Pancreas (tissue), 10 donors: ENCODE results near the gene ACBD4. TPM values are rescaled to one million over a fixed set of nuclear protein-coding genes. Genes with fewer than 3 reads are reported as not detected.
A peak's percentile ranks its signal among the peaks of the same experiment; 100 is the strongest.

ENCODE experiments used
- ATAC-seq, 4 donors: fragments of 200-7000 bp; cut with Tn5 transposase; one replicate each; pipeline versions ENCODE4 v1.8.0 to v1.9.1; 2020; ENCODE audit warnings: mild to moderate bottlenecking in 4 of 4, moderate library complexity in 4 of 4
- DNase-seq, 6 donors: peaks; one replicate each; pipeline ENCODE4 v3.0.0-alpha.2; 2020
- FAIRE-seq: peaks from 2 replicates; lab custom pipeline; 2012; peaks lifted over from hg19 to GRCh38; lab: Jason Lieb, UNC
- H3K27ac ChIP-seq, 4 donors: fragments of 200-600 bp; sonication (generic); 1 replicate in 3 of 4; 2 replicates in 1 of 4; pipeline versions ENCODE4 v1.5.0 to v1.8.0; 2020
- H3K27me3 ChIP-seq, 4 donors: fragments of 200-600 bp; one replicate each; pipeline ENCODE4 v1.8.0; 2021
- H3K36me3 ChIP-seq, 3 donors: fragments of 200-600 bp; sonication (generic) in 1 of 3; one replicate each; pipeline versions ENCODE4 v1.5.0 to v1.8.0; 2020 to 2021
- H3K4me1 ChIP-seq, 3 donors: fragments of 200-600 bp; one replicate each; pipeline ENCODE4 v1.8.0; 2021
- H3K4me3 ChIP-seq, 4 donors: fragments of 200-600 bp; sonication (generic) in 2 of 4; one replicate each; pipeline versions ENCODE4 v1.5.0 to v1.8.0; 2020 to 2021
- H3K9me3 ChIP-seq, 4 donors: fragments of 200-600 bp; one replicate each; pipeline ENCODE4 v1.8.0; 2021
- CTCF ChIP-seq, 4 donors: fragments of 200-600 bp; sonication (generic) in 3 of 4; IDR thresholded peaks; one replicate each; pipeline versions ENCODE4 v1.5.0 to v1.8.0; 2021; ENCODE audit warnings: antibody characterized with exemption in 4 of 4
- WGBS, 2 donors: extraction: QIAGEN DNeasy Blood & Tissue Kit; methylation state at CpG; one replicate each; pipeline ENCODE4 v1.1.7; 2013; 5-methylcytosine and 5-hydroxymethylcytosine counted together
- intact Hi-C, 3 donors: fragments of 100-400 bp; cut with DNase I; formaldehyde crosslinking; loops; one replicate each; pipeline versions ENCODE4 v1.11.1 to v1.14.2; 2022
- microRNA-seq, 2 donors: library from miRNA; unstranded; fragments of <30 nt; microRNA quantifications; one replicate each; pipeline versions ENCODE4 to v1.1.0, GENCODE V29; 2019 to 2020
- polyA plus RNA-seq, 2 donors: library from polyadenylated mRNA; stranded (reverse); fragments of 200-250 nt; gene quantifications; one replicate each; pipeline ENCODE4 v1.2.3, GENCODE V29; 2013
- total RNA-seq, 6 donors: library from RNA; stranded (reverse); fragmentation: NEBNext Ultra II Directional in 4 of 6; extraction: Animal tissue kit (Norgen Biotek cat#: 25700) in 4 of 6; gene quantifications; one replicate each; pipeline versions ENCODE4 v1.2.1 to v1.2.4, GENCODE V29; 2021 to 2023
- donor health status: healthy with polysubstance abuse.
- donor health status: DM: no; HTN: no; CAD: no; lungs with moderate emphysema.
- donor health status: DM: no; HTN: no; CAD: no.
- donor health status: control.
- donor health status: control.
- donor health status: Bipolar disorder and iron deficiency.
- donor health status: DM: yes; HTN: yes; CAD: no.
- donor health status: DM: no; HTN: no; CAD: no.
- donor health status: DM: no; HTN: no; CAD: no.
- donor health status: DM: yes; HTN: yes; CAD: no.

Gene ACBD4
- total and polyA plus RNA-seq, 8 donors, result 10.6 to 39.0 (median 13.8) TPM

- 66% methylated on average over 2 of the region's 2 CpGs for WGBS, 2 donors
- no peak for ATAC-seq
Measured at GRCh38 chr17:45189009-45189408, 53.5 kb downstream of the ACBD4 start.

GRCh38 chr17:45190503-45191255 lies 55.2 kb downstream of the ACBD4 start:
- no peaks in the 10 kb centered on the region for H3K36me3 ChIP-seq
- no peak overlapping the region for H3K4me3 ChIP-seq
- DNase-seq (no peak), FAIRE-seq (no peak), ATAC-seq (peak in 2 of 4 donors; percentile 30 to 42)
- H3K27me3 ChIP-seq, result no peaks in the 10 kb centered on the region
- intact Hi-C loops, result no loop called here
- no peaks in the 10 kb centered on the region for H3K9me3 ChIP-seq
- H3K4me1 ChIP-seq, result no peaks in the 10 kb centered on the region
- TF ChIP-seq CTCF (IDR thresholded peaks at IDR 0.05), result no peak
- H3K27ac ChIP-seq, result no peak overlapping the region
- 53 to 56% methylated on average over 11 of the region's 11 CpGs for WGBS, 2 donors

More at GRCh38 chr17:45189009-45189408, 53.5 kb downstream of the ACBD4 start:
- no peak overlapping the region for H3K27ac ChIP-seq
- no peak for FAIRE-seq
- intact Hi-C loops, result no loop called here
- H3K4me1 ChIP-seq, result no peaks in the 10 kb centered on the region
- H3K9me3 ChIP-seq, result no peaks in the 10 kb centered on the region
- no peaks in the 10 kb centered on the region for H3K27me3 ChIP-seq
- no peaks in the 10 kb centered on the region for H3K36me3 ChIP-seq
- H3K4me3 ChIP-seq, result no peak overlapping the region
- no peak for TF ChIP-seq CTCF (IDR thresholded peaks at IDR 0.05)
- DNase-seq, result no peak

Small RNA genes within 50 kb of the gene (microRNA-seq; reads per million reads assigned to microRNA genes)
- gene MIR6784, result 0 reads per million in 2 donors

Other genes with a start within 250 kb of the ACBD4 start
- 10 to 100 TPM; 26.3 to 42.7 (median 38.8) TPM for gene EFTUD2, start 236.2 kb upstream of the ACBD4 start, total RNA-seq
- 10 to 100 TPM; 18.8 to 25.8 TPM for gene EFTUD2, start 236.2 kb upstream of the ACBD4 start, polyA plus RNA-seq
- gene GFAP, start 220.2 kb upstream of the ACBD4 start, total RNA-seq, result 1 to 10 TPM in 2 of 6 donors, under 1 TPM in 4; 0.12 to 2.2 (median 0.43) TPM
- gene GFAP, start 220.2 kb upstream of the ACBD4 start, polyA plus RNA-seq, result 1 to 10 TPM; 1.1 to 2.2 TPM
- gene KIF18B, start 187.9 kb upstream of the ACBD4 start, total RNA-seq, result under 1 TPM in 5 of 6 donors, not detected in 1; 0.05 to 0.53 (median 0.22) TPM
- under 1 TPM; 0.05 to 0.11 TPM for gene KIF18B, start 187.9 kb upstream of the ACBD4 start, polyA plus RNA-seq
- gene C1QL1, start 167.4 kb upstream of the ACBD4 start, total RNA-seq, result 1 to 10 TPM in 5 of 6 donors, under 1 TPM in 1; 0.92 to 4.3 (median 2.7) TPM
- 10 to 100 TPM; 17.0 to 29.3 TPM for gene C1QL1, start 167.4 kb upstream of the ACBD4 start, polyA plus RNA-seq
- gene DCAKD, start 84.1 kb upstream of the ACBD4 start, total RNA-seq, result 10 to 100 TPM in 5 of 6 donors, 1 to 10 TPM in 1; 9.3 to 19.2 (median 12.1) TPM
- gene DCAKD, start 84.1 kb upstream of the ACBD4 start, polyA plus RNA-seq, result 10 to 100 TPM in 1 of 2 donors, 1 to 10 TPM in 1; 9.8 to 14.1 TPM
- gene NMT1, start 74.4 kb upstream of the ACBD4 start, total RNA-seq, result 10 to 100 TPM; 31.7 to 66.5 (median 43.6) TPM
- 10 to 100 TPM; 27.0 to 37.9 TPM for gene NMT1, start 74.4 kb upstream of the ACBD4 start, polyA plus RNA-seq
- 1 to 10 TPM; 4.6 to 9.9 (median 8.0) TPM for gene PLCD3, start 3.2 kb upstream of the ACBD4 start, total RNA-seq
- 10 to 100 TPM in 1 of 2 donors, 1 to 10 TPM in 1; 8.2 to 10.6 TPM for gene PLCD3, start 3.2 kb upstream of the ACBD4 start, polyA plus RNA-seq
- 10 to 100 TPM in 5 of 6 donors, 1 to 10 TPM in 1; 6.8 to 16.2 (median 12.0) TPM for gene HEXIM1, start 12.8 kb downstream of the ACBD4 start, total RNA-seq
- gene HEXIM1, start 12.8 kb downstream of the ACBD4 start, polyA plus RNA-seq, result 10 to 100 TPM; 10.9 to 17.2 TPM
- gene HEXIM2, start 26.2 kb downstream of the ACBD4 start, total RNA-seq, result 1 to 10 TPM; 4.0 to 8.3 (median 6.2) TPM
- gene HEXIM2, start 26.2 kb downstream of the ACBD4 start, polyA plus RNA-seq, result 10 to 100 TPM in 1 of 2 donors, 1 to 10 TPM in 1; 7.3 to 10.9 TPM
- 10 to 100 TPM in 2 of 6 donors, 1 to 10 TPM in 4; 1.9 to 22.1 (median 4.6) TPM for gene FMNL1, start 86.2 kb downstream of the ACBD4 start, total RNA-seq
- gene FMNL1, start 86.2 kb downstream of the ACBD4 start, polyA plus RNA-seq, result 1 to 10 TPM; 5.2 to 7.0 TPM
- gene SPATA32, start 126.4 kb downstream of the ACBD4 start, total RNA-seq, result under 1 TPM in 2 of 6 donors, not detected in 4; 0.12 to 0.14 TPM
- under 1 TPM; 0.07 to 0.19 TPM for gene SPATA32, start 126.4 kb downstream of the ACBD4 start, polyA plus RNA-seq
- 10 to 100 TPM in 1 of 6 donors, 1 to 10 TPM in 5; 6.1 to 16.4 (median 7.3) TPM for gene MAP3K14, start 181.3 kb downstream of the ACBD4 start, total RNA-seq
- gene MAP3K14, start 181.3 kb downstream of the ACBD4 start, polyA plus RNA-seq, result 10 to 100 TPM; 13.2 to 16.2 TPM